NCI-H128 (cell line): ENCODE measurements around the gene CPB2.

Experiments
- DNase-seq: peaks from one replicate; lab custom pipeline; 2025; ENCODE audit not compliant: unreplicated experiment; lab: John Stamatoyannopoulos, UW

The CPB2 gene

GRCh38 chr13:46100191-46100815, 4.5 kb downstream of the CPB2 start:
- DNase-seq = no peak

- DNase-seq = no peak
Observed at GRCh38 chr13:46097663-46098062, 7.2 kb downstream of the CPB2 start.

- DNase-seq = no peak
Observed at GRCh38 chr13:46097015-46097414, 7.8 kb downstream of the CPB2 start.

GRCh38 chr13:46094478-46094877, 10.4 kb downstream of the CPB2 start:
- no peak for DNase-seq

GRCh38 chr13:46088821-46089562, 15.8 kb downstream of the CPB2 start:
- no peak for DNase-seq

- DNase-seq = no peak
Observed at GRCh38 chr13:46087481-46087880, 17.4 kb downstream of the CPB2 start.

GRCh38 chr13:46086985-46087384, 17.8 kb downstream of the CPB2 start:
- DNase-seq = no peak

- no peak for DNase-seq
Observed at GRCh38 chr13:46086421-46086922, 18.4 kb downstream of the CPB2 start.

GRCh38 chr13:46085737-46086136, 19.1 kb downstream of the CPB2 start:
- DNase-seq = no peak

GRCh38 chr13:46082324-46082723, 22.5 kb downstream of the CPB2 start:
- no peak for DNase-seq

- DNase-seq = no peak
Observed at GRCh38 chr13:46079770-46080169, 25.1 kb downstream of the CPB2 start.

- DNase-seq = no peak
Observed at GRCh38 chr13:46077265-46077664, 27.6 kb downstream of the CPB2 start.

GRCh38 chr13:46076827-46077226, 28.0 kb downstream of the CPB2 start:
- DNase-seq = no peak

- no peak for DNase-seq
Observed at GRCh38 chr13:46075811-46076210, 29.0 kb downstream of the CPB2 start.

GRCh38 chr13:46071590-46072249, 33.1 kb downstream of the CPB2 start:
- DNase-seq = no peak

GRCh38 chr13:46063292-46063691, 41.5 kb downstream of the CPB2 start:
- DNase-seq = no peak

GRCh38 chr13:46062185-46062584, 42.6 kb downstream of the CPB2 start:
- DNase-seq = no peak

- no peak for DNase-seq
Observed at GRCh38 chr13:46059405-46059804, 45.4 kb downstream of the CPB2 start.

- DNase-seq = no peak
Observed at GRCh38 chr13:46058268-46058667, 46.6 kb downstream of the CPB2 start.

GRCh38 chr13:46057256-46058015, 47.4 kb downstream of the CPB2 start:
- no peak for DNase-seq
